Breast epithelium (tissue), 3 donors: ENCODE measurements around the gene RGPD5.
"Not testable (repeated sequence)": the region's sequence is repeated elsewhere in the genome, so short reads cannot be mapped to it uniquely, and the experiment has no call there.

ENCODE experiments used
- POLR2A ChIP-seq: fragments of 450-650 bp; IDR thresholded peaks from one replicate; pipeline ENCODE4 v1.6.1; 2016; ENCODE audit warnings: antibody characterized with exemption, mild to moderate bottlenecking, moderate library complexity
- POLR2AphosphoS5 ChIP-seq, 3 donors: sonication (generic); formaldehyde crosslinking; IDR thresholded peaks; one replicate each; pipeline ENCODE4 v1.6.1; 2017; ENCODE audit warnings: antibody characterized with exemption in 3 of 3
- TF ChIP-seq, protein P1 (sequence below), 3 donors: fragments of 450-650 bp; IDR thresholded peaks; one replicate each; pipeline ENCODE4 v1.5.1; 2016 to 2017; ENCODE audit warnings: antibody characterized with exemption in 3 of 3, mild to moderate bottlenecking in 3 of 3, moderate library complexity in 3 of 3

DNA sequence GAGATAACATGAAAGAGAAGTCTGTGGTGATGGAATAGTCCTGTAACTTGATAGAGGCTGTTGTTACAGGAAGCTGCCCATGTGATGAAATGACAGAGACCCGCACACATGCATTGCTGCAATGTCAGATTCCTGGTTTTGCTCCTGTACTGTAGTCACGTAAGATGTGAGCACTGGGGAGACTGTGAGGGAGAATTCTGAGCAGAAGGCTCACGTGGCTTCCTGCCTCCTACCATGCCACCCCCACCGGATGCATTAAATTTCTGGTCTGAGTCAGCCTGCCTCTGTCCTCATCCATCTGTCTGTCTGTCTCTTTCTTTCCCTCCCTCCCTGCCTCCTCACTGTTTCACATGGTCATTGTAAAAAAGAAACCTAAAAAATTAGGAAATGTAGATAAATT, 102.1 kb downstream of the RGPD5 start:
- TF ChIP-seq, protein P1, sequence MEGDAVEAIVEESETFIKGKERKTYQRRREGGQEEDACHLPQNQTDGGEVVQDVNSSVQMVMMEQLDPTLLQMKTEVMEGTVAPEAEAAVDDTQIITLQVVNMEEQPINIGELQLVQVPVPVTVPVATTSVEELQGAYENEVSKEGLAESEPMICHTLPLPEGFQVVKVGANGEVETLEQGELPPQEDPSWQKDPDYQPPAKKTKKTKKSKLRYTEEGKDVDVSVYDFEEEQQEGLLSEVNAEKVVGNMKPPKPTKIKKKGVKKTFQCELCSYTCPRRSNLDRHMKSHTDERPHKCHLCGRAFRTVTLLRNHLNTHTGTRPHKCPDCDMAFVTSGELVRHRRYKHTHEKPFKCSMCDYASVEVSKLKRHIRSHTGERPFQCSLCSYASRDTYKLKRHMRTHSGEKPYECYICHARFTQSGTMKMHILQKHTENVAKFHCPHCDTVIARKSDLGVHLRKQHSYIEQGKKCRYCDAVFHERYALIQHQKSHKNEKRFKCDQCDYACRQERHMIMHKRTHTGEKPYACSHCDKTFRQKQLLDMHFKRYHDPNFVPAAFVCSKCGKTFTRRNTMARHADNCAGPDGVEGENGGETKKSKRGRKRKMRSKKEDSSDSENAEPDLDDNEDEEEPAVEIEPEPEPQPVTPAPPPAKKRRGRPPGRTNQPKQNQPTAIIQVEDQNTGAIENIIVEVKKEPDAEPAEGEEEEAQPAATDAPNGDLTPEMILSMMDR (IDR thresholded peaks at IDR 0.05), result not testable (repeated sequence)
- not testable (repeated sequence) for TF ChIP-seq POLR2A; POLR2AphosphoS5 (IDR thresholded peaks at IDR 0.05)
